Activated CD4-positive, alpha-beta T cell treated with anti-CD3 and anti-CD28 coated beads, Interleukin-2, amount 10 ng/mL, durations not matched to agents 7 days and 5 days (primary cell): ENCODE results near the gene ADARB1. TPM values are rescaled to one million over a fixed set of nuclear protein-coding genes. Genes with fewer than 3 reads are reported as not detected.

Experiments used
- CTCF ChIA-PET: fragments of 350-600 bp; sonication (Branson Sonifier 250); formaldehyde crosslinking; loops from one replicate; lab custom pipeline; 2021; ENCODE audit warnings: antibody characterized with exemption; lab: Charles Lee
- POLR2A ChIA-PET: fragments of 350-600 bp; sonication (Branson Sonifier 250); formaldehyde crosslinking; loops from one replicate; lab custom pipeline; 2021; ENCODE audit warnings: antibody characterized with exemption; lab: Charles Lee
- DNase-seq: peaks from one replicate; pipeline ENCODE4 v3.0.0-alpha.2; 2020
- H3K27ac Mint-ChIP-seq: one replicate; pipeline ENCODE4 v1.8.0; 2021; ENCODE audit warnings: mild to moderate bottlenecking, moderate library complexity, mixed read lengths
- H3K27me3 Mint-ChIP-seq: one replicate; pipeline ENCODE4 v1.8.0; 2021; ENCODE audit warnings: mixed read lengths
- H3K36me3 Mint-ChIP-seq: one replicate; pipeline ENCODE4 v1.8.0; 2021; ENCODE audit warnings: low read depth, mixed read lengths
- H3K4me1 Mint-ChIP-seq: one replicate; pipeline ENCODE4 v1.8.0; 2021; ENCODE audit warnings: mixed read lengths
- H3K4me3 Mint-ChIP-seq: one replicate; pipeline ENCODE4 v1.8.0; 2021; ENCODE audit warnings: mild to moderate bottlenecking, moderate library complexity, mixed read lengths
- H3K9me3 Mint-ChIP-seq: one replicate; pipeline ENCODE4 v1.8.0; 2021; ENCODE audit warnings: mixed read lengths
- total RNA-seq, 2 experiments: library from RNA; stranded (reverse); gene quantifications; one replicate each; pipeline ENCODE4 v1.2.3, GENCODE V29; 2021

ADARB1 gene
- total RNA-seq, 2 experiments from 2014 or later: 43.3 to 45.4 TPM

- no peaks in the 10 kb centered on the region for H3K4me1 Mint-ChIP-seq
- H3K9me3 Mint-ChIP-seq: peaks cover 18% of the 10 kb centered on the region
- no peak overlapping the region for H3K27ac Mint-ChIP-seq
- peaks cover 4% of the 10 kb centered on the region for H3K36me3 Mint-ChIP-seq
- DNase-seq: no peak
- H3K4me3 Mint-ChIP-seq: no peak overlapping the region
- CTCF ChIA-PET: no interaction called here
- POLR2A ChIA-PET: no interaction called here
- peaks cover 44% of the 10 kb centered on the region for H3K27me3 Mint-ChIP-seq
Measured at GRCh38 chr21:45246386-45247320, 172.3 kb downstream of the ADARB1 start.

- POLR2A ChIA-PET: no interaction called here
- Mint-ChIP-seq H3K4me1 (no peaks in the 10 kb centered on the region), H3K27ac (no peak overlapping the region), H3K9me3 (peaks cover 11% of the 10 kb centered on the region), H3K36me3 (peaks cover 4% of the 10 kb centered on the region), H3K27me3 (peaks cover 40% of the 10 kb centered on the region), H3K4me3 (no peak overlapping the region)
- DNase-seq: no peak
- CTCF ChIA-PET: interaction anchor here (0.5 kb wide), 1 partner anchor 1153 kb away, joined by 3 read pairs; no protein-coding TSS in a partner anchor
Measured at GRCh38 chr21:45248301-45248892, 174.0 kb downstream of the ADARB1 start.

GRCh38 chr21:45248893-45249381 lies 174.6 kb downstream of the ADARB1 start:
- no peak overlapping the region for H3K27ac Mint-ChIP-seq
- DNase-seq: no peak
- no peaks in the 10 kb centered on the region for H3K36me3 Mint-ChIP-seq
- peaks cover 36% of the 10 kb centered on the region for H3K27me3 Mint-ChIP-seq
- no peak overlapping the region for H3K4me3 Mint-ChIP-seq
- H3K9me3 Mint-ChIP-seq: peaks cover 7% of the 10 kb centered on the region
- CTCF ChIA-PET: no interaction called here
- POLR2A ChIA-PET: no interaction called here
- no peaks in the 10 kb centered on the region for H3K4me1 Mint-ChIP-seq

GRCh38 chr21:45249626-45250025 lies 175.2 kb downstream of the ADARB1 start:
- no peaks in the 10 kb centered on the region for H3K4me1 Mint-ChIP-seq
- H3K27ac Mint-ChIP-seq: no peak overlapping the region
- peaks cover 30% of the 10 kb centered on the region for H3K27me3 Mint-ChIP-seq
- POLR2A ChIA-PET: no interaction called here
- DNase-seq: no peak
- H3K36me3 Mint-ChIP-seq: no peaks in the 10 kb centered on the region
- CTCF ChIA-PET: no interaction called here
- no peak overlapping the region for H3K4me3 Mint-ChIP-seq
- H3K9me3 Mint-ChIP-seq: no peaks in the 10 kb centered on the region

- Mint-ChIP-seq H3K4me3 (no peak overlapping the region), H3K36me3 (no peaks in the 10 kb centered on the region), H3K27ac (no peak overlapping the region), H3K9me3 (no peaks in the 10 kb centered on the region), H3K4me1 (peaks cover 5% of the 10 kb centered on the region), H3K27me3 (peaks cover 33% of the 10 kb centered on the region)
- DNase-seq: no peak
- CTCF ChIA-PET: no interaction called here
- POLR2A ChIA-PET: no interaction called here
Measured at GRCh38 chr21:45250272-45250671, 175.9 kb downstream of the ADARB1 start.

GRCh38 chr21:45250914-45251634 lies 176.7 kb downstream of the ADARB1 start:
- Mint-ChIP-seq H3K36me3 (no peaks in the 10 kb centered on the region), H3K4me3 (no peak overlapping the region), H3K27me3 (peaks cover 32% of the 10 kb centered on the region), H3K4me1 (peaks cover 10% of the 10 kb centered on the region), H3K27ac (no peak overlapping the region), H3K9me3 (no peaks in the 10 kb centered on the region)
- no peak for DNase-seq
- POLR2A ChIA-PET: no interaction called here
- CTCF ChIA-PET: interaction anchor here (1.5 kb wide), 1 partner anchor 19 kb away, joined by 3 read pairs; no protein-coding TSS in a partner anchor

GRCh38 chr21:45251635-45252447 lies 177.5 kb downstream of the ADARB1 start:
- CTCF ChIA-PET: interaction anchor here (1.5 kb wide), 1 partner anchor 19 kb away, joined by 3 read pairs; no protein-coding TSS in a partner anchor
- POLR2A ChIA-PET: no interaction called here
- peaks cover 12% of the 10 kb centered on the region for H3K4me1 Mint-ChIP-seq
- H3K27ac Mint-ChIP-seq: no peak overlapping the region
- no peak overlapping the region for H3K4me3 Mint-ChIP-seq
- no peak for DNase-seq
- no peaks in the 10 kb centered on the region for H3K9me3 Mint-ChIP-seq
- H3K27me3 Mint-ChIP-seq: peaks cover 29% of the 10 kb centered on the region
- H3K36me3 Mint-ChIP-seq: no peaks in the 10 kb centered on the region

GRCh38 chr21:45252448-45252925 lies 178.1 kb downstream of the ADARB1 start:
- Mint-ChIP-seq H3K9me3 (no peaks in the 10 kb centered on the region), H3K4me3 (no peak overlapping the region), H3K27me3 (peaks cover 30% of the 10 kb centered on the region), H3K36me3 (no peaks in the 10 kb centered on the region), H3K4me1 (peaks cover 18% of the 10 kb centered on the region), H3K27ac (no peak overlapping the region)
- DNase-seq: no peak
- POLR2A ChIA-PET: no interaction called here
- CTCF ChIA-PET: interaction anchor here (1.5 kb wide), 1 partner anchor 20 kb away, joined by 3 read pairs; no protein-coding TSS in a partner anchor

GRCh38 chr21:45253180-45253579 lies 178.8 kb downstream of the ADARB1 start:
- DNase-seq: no peak
- Mint-ChIP-seq H3K9me3 (no peaks in the 10 kb centered on the region), H3K4me3 (no peak overlapping the region), H3K27ac (no peak overlapping the region), H3K36me3 (no peaks in the 10 kb centered on the region), H3K27me3 (peaks cover 23% of the 10 kb centered on the region), H3K4me1 (peaks cover 18% of the 10 kb centered on the region)
- CTCF ChIA-PET: no interaction called here
- POLR2A ChIA-PET: no interaction called here

GRCh38 chr21:45253633-45254459 lies 179.5 kb downstream of the ADARB1 start:
- Mint-ChIP-seq H3K4me3 (no peak overlapping the region), H3K27me3 (peaks cover 20% of the 10 kb centered on the region), H3K4me1 (peaks cover 18% of the 10 kb centered on the region), H3K27ac (no peak overlapping the region), H3K36me3 (no peaks in the 10 kb centered on the region), H3K9me3 (no peaks in the 10 kb centered on the region)
- CTCF ChIA-PET: interaction anchor here (0.9 kb wide), 1 partner anchor 8 kb away, joined by 3 read pairs; no protein-coding TSS in a partner anchor
- DNase-seq: no peak
- POLR2A ChIA-PET: no interaction called here

- Mint-ChIP-seq H3K27ac (peak overlapping the region; percentile 14), H3K9me3 (no peaks in the 10 kb centered on the region), H3K36me3 (no peaks in the 10 kb centered on the region), H3K4me3 (no peak overlapping the region), H3K4me1 (peaks cover 18% of the 10 kb centered on the region), H3K27me3 (peaks cover 15% of the 10 kb centered on the region)
- no peak for DNase-seq
- CTCF ChIA-PET: interaction anchor here (0.9 kb wide), 1 partner anchor 9 kb away, joined by 3 read pairs; no protein-coding TSS in a partner anchor
- POLR2A ChIA-PET: no interaction called here
Measured at GRCh38 chr21:45254460-45254930, 180.1 kb downstream of the ADARB1 start.
